DND-41 (cell line): ENCODE measurements around the gene FAM151B.
"Not testable (repeated sequence)": the region's sequence is repeated elsewhere in the genome, so short reads cannot be mapped to it uniquely, and the experiment has no call there.

Experiments used
- EZH2 ChIP-seq: IDR thresholded peaks from 3 replicates; pipeline ENCODE4 v1.6.1; 2012; ENCODE audit warnings: borderline replicate concordance, low read depth, mild to moderate bottlenecking, moderate library complexity, low read length, inconsistent platforms; ENCODE audit not compliant: severe bottlenecking
- TF ChIP-seq, protein P1 (sequence below): IDR thresholded peaks from 2 replicates; pipeline ENCODE4 v1.5.1; 2012; ENCODE audit warnings: borderline replicate concordance, low read length, moderate library complexity, mild to moderate bottlenecking; ENCODE audit not compliant: poor library complexity, severe bottlenecking; ENCODE audit errors: extremely low read depth

DNA sequence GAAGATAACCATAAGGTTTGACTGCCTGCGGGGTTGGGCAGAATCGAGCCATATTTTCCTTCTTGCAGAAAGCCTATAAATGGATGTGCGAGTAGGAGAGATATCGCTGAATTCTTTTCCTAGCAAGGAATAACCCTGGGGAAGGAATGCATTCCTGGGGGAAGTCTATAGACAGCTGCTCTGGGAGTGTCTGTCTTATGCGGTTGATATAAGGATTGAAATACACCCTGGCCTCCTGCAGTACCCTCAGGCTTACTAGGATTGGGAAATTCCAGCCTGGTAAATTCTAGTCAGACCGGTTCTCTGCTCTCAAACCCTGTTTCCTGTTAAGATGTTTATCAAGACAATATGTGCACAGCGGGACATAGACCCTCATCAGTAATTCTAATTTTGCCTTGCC, 5.5 kb downstream of the FAM151B start:
- TF ChIP-seq, protein P1, sequence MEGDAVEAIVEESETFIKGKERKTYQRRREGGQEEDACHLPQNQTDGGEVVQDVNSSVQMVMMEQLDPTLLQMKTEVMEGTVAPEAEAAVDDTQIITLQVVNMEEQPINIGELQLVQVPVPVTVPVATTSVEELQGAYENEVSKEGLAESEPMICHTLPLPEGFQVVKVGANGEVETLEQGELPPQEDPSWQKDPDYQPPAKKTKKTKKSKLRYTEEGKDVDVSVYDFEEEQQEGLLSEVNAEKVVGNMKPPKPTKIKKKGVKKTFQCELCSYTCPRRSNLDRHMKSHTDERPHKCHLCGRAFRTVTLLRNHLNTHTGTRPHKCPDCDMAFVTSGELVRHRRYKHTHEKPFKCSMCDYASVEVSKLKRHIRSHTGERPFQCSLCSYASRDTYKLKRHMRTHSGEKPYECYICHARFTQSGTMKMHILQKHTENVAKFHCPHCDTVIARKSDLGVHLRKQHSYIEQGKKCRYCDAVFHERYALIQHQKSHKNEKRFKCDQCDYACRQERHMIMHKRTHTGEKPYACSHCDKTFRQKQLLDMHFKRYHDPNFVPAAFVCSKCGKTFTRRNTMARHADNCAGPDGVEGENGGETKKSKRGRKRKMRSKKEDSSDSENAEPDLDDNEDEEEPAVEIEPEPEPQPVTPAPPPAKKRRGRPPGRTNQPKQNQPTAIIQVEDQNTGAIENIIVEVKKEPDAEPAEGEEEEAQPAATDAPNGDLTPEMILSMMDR: not testable (repeated sequence)
- not testable (repeated sequence) for TF ChIP-seq EZH2
